ENCODE measurements around the gene EBF3.
A peak's percentile ranks its signal among the peaks of the same experiment; 100 is the strongest.

EBF3 gene

GRCh38 chr10:129934196-129934925 is 29.7 kb downstream of the EBF3 start:
- H3K27ac ChIP-seq, result no peak overlapping the region
- no peaks in the 10 kb centered on the region; a peak in 1 of 22 replicates for H4K20me1 ChIP-seq
- no peaks in the 10 kb centered on the region for H3K9me3 ChIP-seq (replicated peaks in 1 of 11)
- no peak overlapping the region for H3K4me3 ChIP-seq
- no peaks in the 10 kb centered on the region for H3K36me3 ChIP-seq
- TF ChIP-seq Cebpa-rat (IDR thresholded peaks at IDR 0.05), result no peak
- no peak overlapping the region for H3K9ac ChIP-seq
- peaks cover 9 to 13% (median 11%) of the 10 kb centered on the region in 10 experiments for H3K4me1 ChIP-seq
- H3K4me2 ChIP-seq, result no peak overlapping the region
- no peaks in the 10 kb centered on the region for H3K27me3 ChIP-seq

GRCh38 chr10:129933456-129934092 is 30.5 kb downstream of the EBF3 start:
- Histone ChIP-seq H3K4me1 (peaks cover under 1 to 5% (median 3%) of the 10 kb centered on the region in 10 experiments; a peak in 19 of 20 replicates), H3K9me3 (replicated peaks in 1 of 11) (no peaks in the 10 kb centered on the region), H3K9ac (no peak overlapping the region), H3K4me3 (no peak overlapping the region), H3K36me3 (no peaks in the 10 kb centered on the region), H3K27ac (no peak overlapping the region), H3K4me2 (no peak overlapping the region), H3K27me3 (no peaks in the 10 kb centered on the region), H4K20me1 (no peaks in the 10 kb centered on the region; a peak in 1 of 22 replicates)
- no peak for TF ChIP-seq Cebpa-rat (IDR thresholded peaks at IDR 0.05)

GRCh38 chr10:129932751-129933433 is 31.2 kb downstream of the EBF3 start:
- H3K27ac ChIP-seq, result no peak overlapping the region
- no peak for TF ChIP-seq Cebpa-rat (IDR thresholded peaks at IDR 0.05)
- H3K9ac ChIP-seq, result no peak overlapping the region
- no peaks in the 10 kb centered on the region for H3K4me1 ChIP-seq
- H3K9me3 ChIP-seq (replicated peaks in 1 of 11), result no peaks in the 10 kb centered on the region
- no peaks in the 10 kb centered on the region; a peak in 1 of 22 replicates for H4K20me1 ChIP-seq
- H3K4me2 ChIP-seq, result no peak overlapping the region
- H3K36me3 ChIP-seq, result no peaks in the 10 kb centered on the region
- H3K4me3 ChIP-seq, result no peak overlapping the region
- no peaks in the 10 kb centered on the region for H3K27me3 ChIP-seq

GRCh38 chr10:129932182-129932581 is 31.9 kb downstream of the EBF3 start:
- no peaks in the 10 kb centered on the region for H3K27me3 ChIP-seq
- H3K4me3 ChIP-seq, result no peak overlapping the region
- no peaks in the 10 kb centered on the region for H3K36me3 ChIP-seq
- H3K9me3 ChIP-seq (replicated peaks in 1 of 11), result no peaks in the 10 kb centered on the region
- no peak for TF ChIP-seq Cebpa-rat (IDR thresholded peaks at IDR 0.05)
- no peak overlapping the region for H3K4me2 ChIP-seq
- no peak overlapping the region for H3K27ac ChIP-seq
- no peak overlapping the region for H3K9ac ChIP-seq
- no peaks in the 10 kb centered on the region; a peak in 1 of 22 replicates for H4K20me1 ChIP-seq
- no peaks in the 10 kb centered on the region for H3K4me1 ChIP-seq

- no peak for TF ChIP-seq Cebpa-rat (IDR thresholded peaks at IDR 0.05)
- no peak overlapping the region for H3K27ac ChIP-seq
- no peak overlapping the region for H3K4me2 ChIP-seq
- H3K9ac ChIP-seq, result no peak overlapping the region
- H3K36me3 ChIP-seq, result no peaks in the 10 kb centered on the region
- no peaks in the 10 kb centered on the region; a peak in 1 of 22 replicates for H4K20me1 ChIP-seq
- H3K9me3 ChIP-seq (replicated peaks in 1 of 11), result no peaks in the 10 kb centered on the region
- no peaks in the 10 kb centered on the region for H3K27me3 ChIP-seq
- no peak overlapping the region for H3K4me3 ChIP-seq
- peaks cover 0 to 5% (median 0%) of the 10 kb centered on the region in 10 experiments; a peak in 2 of 20 replicates for H3K4me1 ChIP-seq
Observed at GRCh38 chr10:129929343-129930292, 34.5 kb downstream of the EBF3 start.

- Histone ChIP-seq H3K4me2 (no peak overlapping the region), H4K20me1 (no peaks in the 10 kb centered on the region), H3K36me3 (no peaks in the 10 kb centered on the region), H3K9ac (no peak overlapping the region), H3K27me3 (no peaks in the 10 kb centered on the region), H3K4me3 (no peak overlapping the region), H3K9me3 (replicated peaks in 1 of 11) (no peaks in the 10 kb centered on the region), H3K27ac (no peak overlapping the region), H3K4me1 (peaks cover 0 to 5% (median 0%) of the 10 kb centered on the region in 10 experiments; a peak in 2 of 20 replicates)
- no peak for TF ChIP-seq Cebpa-rat (IDR thresholded peaks at IDR 0.05)
Observed at GRCh38 chr10:129927351-129928120, 36.5 kb downstream of the EBF3 start.

GRCh38 chr10:129926066-129927055 is 37.7 kb downstream of the EBF3 start:
- no peak for TF ChIP-seq Cebpa-rat (IDR thresholded peaks at IDR 0.05)
- H3K9me3 ChIP-seq (replicated peaks in 1 of 11), result no peaks in the 10 kb centered on the region
- H3K4me1 ChIP-seq, result peaks cover 0 to 5% (median 0%) of the 10 kb centered on the region in 10 experiments; a peak in 2 of 20 replicates
- peak overlapping the region in 1 of 11 experiments; percentile 1; a peak in 1 of 22 replicates for H3K4me2 ChIP-seq
- no peak overlapping the region for H3K4me3 ChIP-seq
- H4K20me1 ChIP-seq, result no peaks in the 10 kb centered on the region
- H3K27me3 ChIP-seq, result no peaks in the 10 kb centered on the region
- H3K27ac ChIP-seq, result no peak overlapping the region
- H3K36me3 ChIP-seq, result no peaks in the 10 kb centered on the region
- no peak overlapping the region for H3K9ac ChIP-seq
